ENCODE measurements around the gene ALCAM. TPM values are rescaled to one million over a fixed set of nuclear protein-coding genes. Genes with fewer than 3 reads are reported as not detected.

Gene ALCAM
- total and polyA plus RNA-seq, 2 donors (not counting 3 experiments of a cell fraction or from before 2014, with no cell fraction given), result 46.3 to 118 TPM

- Histone ChIP-seq H3K4me3 (replicated peaks in 1 of 3; ENCODE audit: insufficient read depth in 1 of 3, low read depth in 1 of 3, low read length in 3 of 3) (no peak overlapping the region), H3K9me1 (replicated peaks; ENCODE audit: control insufficient read depth, extremely low read depth, insufficient read depth, low read length) (no peaks in the 10 kb centered on the region), H3K4me2 (ENCODE audit: insufficient read depth, low read length) (no peak overlapping the region), H3K27ac (ENCODE audit: insufficient read depth, low read depth, low read length) (no peak overlapping the region), H3K36me3 (ENCODE audit: control insufficient read depth in 2 of 2, extremely low read depth in 1 of 2, insufficient read depth in 2 of 2, low read length in 2 of 2) (no peaks in the 10 kb centered on the region), H3K27me3 (ENCODE audit: control insufficient read depth in 2 of 2, insufficient read depth in 2 of 2, low read length in 2 of 2) (no peaks in the 10 kb centered on the region), H4K20me1 (replicated peaks; ENCODE audit: control insufficient read depth, extremely low read depth, insufficient read depth, low read length) (no peaks in the 10 kb centered on the region), H3K9me3 (replicated peaks; ENCODE audit: control insufficient read depth, insufficient read depth, low read length) (no peaks in the 10 kb centered on the region), H3K4me1 (ENCODE audit: control insufficient read depth, extremely low read depth, insufficient read depth, low read length) (no peaks in the 10 kb centered on the region), H3K79me2 (ENCODE audit: control insufficient read depth, insufficient read depth, low read length) (peaks cover 20% of the 10 kb centered on the region), H2AFZ (ENCODE audit: low read depth, low read length) (no peak overlapping the region), H3K9ac (replicated peaks; ENCODE audit: extremely low read depth, insufficient read depth, low read length) (no peak overlapping the region)
- FAIRE-seq (no peak), DNase-seq (ENCODE audit: low read depth, low spot score) (no peak)
- ChIA-PET POLR2A (no interaction called here), CTCF (interaction anchor here (1.0 kb wide), 1 partner anchor 23 kb away, joined by 3 read pairs; no protein-coding TSS in a partner anchor)
- dilution Hi-C loops (cut with MboI; ENCODE audit: extremely low pct_ligation_motif_present, low sequenced_read_pairs), result no loop called here
- intact Hi-C loops (cut with micrococcal nuclease), result no loop called here
- no peak for TF ChIP-seq POLR2A (IDR thresholded peaks at IDR 0.05; ENCODE audit: low read depth, low read length)
- TF ChIP-seq JUN (IDR thresholded peaks at IDR 0.05; ENCODE audit: borderline replicate concordance, insufficient read depth, insufficient read length, low read depth), result no peak
- TF ChIP-seq, protein P1, sequence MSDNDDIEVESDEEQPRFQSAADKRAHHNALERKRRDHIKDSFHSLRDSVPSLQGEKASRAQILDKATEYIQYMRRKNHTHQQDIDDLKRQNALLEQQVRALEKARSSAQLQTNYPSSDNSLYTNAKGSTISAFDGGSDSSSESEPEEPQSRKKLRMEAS (IDR thresholded peaks at IDR 0.05; ENCODE audit: insufficient read depth, insufficient read length), result no peak
- TF ChIP-seq CTCF (IDR thresholded peaks at IDR 0.05; ENCODE audit: extremely low read depth in 1 of 2, insufficient read depth in 1 of 2, low read depth in 1 of 2, low read length in 2 of 2), result no peak
- TF ChIP-seq EZH2 (IDR thresholded peaks at IDR 0.05; ENCODE audit: borderline replicate concordance, low read depth, low read length, severe bottlenecking), result no peak
- no peak for TF ChIP-seq MYC (IDR thresholded peaks at IDR 0.05; ENCODE audit: low read depth, low read length)
- no peak for TF ChIP-seq FOS (IDR thresholded peaks at IDR 0.05; ENCODE audit: borderline replicate concordance, insufficient read depth, low read length)
- no peak for TF ChIP-seq POLR2AphosphoS5 (IDR thresholded peaks at IDR 0.05; ENCODE audit: insufficient read depth, low read depth, low read length)
- TF ChIP-seq GATA2 (IDR thresholded peaks at IDR 0.05; ENCODE audit: insufficient read depth, insufficient read length, low read depth, low read length), result no peak
- BruUV-seq (replicated peaks), result no TSS peak
Observed at GRCh38 chr3:105424412-105425152, 57.9 kb downstream of the ALCAM start.
